ENCODE data around the gene ZNF787.
A peak's percentile ranks its signal among the peaks of the same experiment; 100 is the strongest.
"Not testable (repeated sequence)": the region's sequence is repeated elsewhere in the genome, so short reads cannot be mapped to it uniquely, and the experiment has no call there.

The ZNF787 gene

DNA sequence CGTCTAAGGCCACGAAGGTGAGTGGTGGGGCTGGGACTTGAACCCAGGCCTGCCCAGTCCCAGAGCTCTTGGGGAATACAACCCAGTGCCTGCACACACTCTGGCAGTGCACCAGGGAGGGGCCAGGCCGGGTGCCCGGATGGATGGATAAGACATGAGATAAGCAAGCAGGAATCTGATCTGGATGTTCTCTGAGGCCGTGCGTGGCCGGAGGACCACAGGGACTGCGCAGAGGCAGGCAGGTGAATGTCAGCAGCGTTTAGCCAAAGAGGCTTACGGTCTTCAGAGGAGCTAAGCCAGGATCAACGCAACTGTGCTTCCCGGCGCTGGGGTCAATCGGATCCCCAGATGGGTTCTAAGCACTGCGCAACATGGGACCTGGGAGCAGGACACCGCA, 1.5 kb downstream of the ZNF787 start:
- no peak for DNase-seq

DNA sequence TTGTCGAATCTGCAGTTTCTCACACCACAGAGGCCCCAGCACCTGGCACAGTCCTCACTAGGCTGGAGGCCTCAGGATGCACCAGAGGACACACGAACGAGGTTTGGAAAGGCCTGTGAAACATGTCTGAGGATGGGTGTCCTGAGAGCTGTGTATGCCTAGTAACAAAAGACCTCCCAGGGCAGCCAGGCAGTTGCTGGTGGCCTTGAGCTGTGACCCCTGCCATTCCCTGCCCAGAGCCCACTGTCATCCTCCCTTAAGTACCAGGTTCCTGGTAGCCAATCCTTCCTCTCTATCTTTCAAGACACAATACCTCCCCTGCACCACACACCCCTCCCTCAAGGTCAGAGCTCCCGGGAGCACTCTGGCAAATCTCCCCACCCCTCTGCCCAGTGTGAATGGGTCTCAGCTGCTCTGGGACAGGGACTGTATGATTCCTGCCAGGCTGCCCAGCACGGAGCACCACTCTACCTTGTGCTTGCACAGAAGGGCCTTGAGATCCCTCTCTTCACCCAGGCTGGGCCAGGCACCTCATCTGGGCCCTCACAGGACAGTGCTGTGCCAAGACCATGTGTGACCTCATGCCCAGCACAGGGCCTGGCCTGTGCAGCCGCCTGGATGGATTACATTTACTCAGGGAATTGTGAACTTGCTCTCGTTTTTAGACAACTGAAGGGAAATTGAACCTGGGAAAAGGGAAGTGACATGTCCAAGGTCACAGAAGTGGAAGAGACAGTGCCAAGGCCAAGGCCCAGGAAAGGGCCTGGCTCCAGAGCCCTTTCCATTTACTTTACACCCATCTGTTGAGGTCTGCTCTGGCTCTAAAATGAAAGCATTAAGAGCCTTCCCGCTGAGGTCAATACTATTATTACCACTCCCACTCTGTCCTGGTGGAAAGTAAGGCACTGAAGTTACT, 2.2 kb downstream of the ZNF787 start:
- DNase-seq, result no peak

DNA sequence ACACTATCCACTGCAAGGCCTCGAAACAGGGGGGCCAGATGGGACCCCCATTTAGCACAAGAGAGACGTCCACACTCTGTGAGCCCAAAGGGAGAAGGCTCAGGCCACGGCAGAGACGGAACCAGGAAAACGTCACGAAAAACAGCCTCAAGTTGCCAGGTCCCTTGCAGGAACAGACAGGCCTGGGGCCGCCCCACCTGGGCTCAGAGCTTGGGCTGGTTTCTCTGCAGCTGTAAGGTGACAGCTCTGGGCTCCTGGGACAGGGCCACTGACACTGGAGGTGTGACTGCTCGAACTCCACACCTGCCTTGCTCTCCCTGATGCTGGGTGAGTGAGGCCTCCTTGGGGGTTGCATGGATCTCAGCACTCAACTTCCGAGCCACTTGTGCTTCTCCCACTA, 3.2 kb downstream of the ZNF787 start:
- no peak for DNase-seq

DNA sequence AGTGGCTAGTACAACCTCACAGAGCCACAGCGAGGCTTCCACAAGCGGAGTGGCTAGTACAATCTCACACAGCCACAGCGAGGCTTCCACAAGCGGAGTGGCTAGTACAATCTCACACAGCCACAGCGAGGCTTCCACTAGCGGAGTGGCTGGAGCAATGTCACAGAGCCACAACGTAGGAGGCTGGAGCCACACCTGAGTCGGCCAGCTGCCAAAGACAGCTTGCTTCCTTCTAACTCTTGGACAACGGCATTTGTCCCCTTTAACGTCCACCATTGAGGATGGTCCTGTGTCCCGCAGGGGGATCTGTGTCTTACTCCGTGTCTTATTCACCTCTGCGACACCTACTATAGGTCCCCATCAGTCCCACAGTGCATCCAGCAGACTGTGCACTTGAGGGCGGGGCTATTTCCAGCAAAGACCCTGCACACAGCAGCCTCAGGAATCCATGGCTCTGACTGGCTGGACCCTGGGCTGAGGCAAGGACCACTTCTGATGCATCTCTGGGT, 3.7 kb downstream of the ZNF787 start:
- DNase-seq, result no peak

DNA sequence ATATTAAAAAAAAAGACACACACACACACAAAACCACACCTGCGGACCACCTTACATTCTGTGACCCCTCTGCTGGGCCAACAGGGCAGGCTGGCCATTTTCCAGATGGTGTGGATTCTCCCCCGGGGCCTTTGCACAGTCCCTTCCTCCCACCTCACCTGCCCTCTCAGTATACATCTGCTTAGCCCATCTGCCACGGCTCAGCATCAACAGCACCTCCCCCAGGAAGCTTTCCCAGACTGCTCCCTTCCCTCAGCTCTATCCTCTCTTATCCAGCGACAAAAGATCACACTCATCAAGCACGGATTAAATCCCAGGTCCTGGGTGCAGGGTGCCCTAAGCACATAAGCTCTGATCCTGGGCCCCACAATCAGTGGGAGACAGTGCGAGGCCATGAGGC, 4.5 kb downstream of the ZNF787 start:
- no peak for DNase-seq

DNA sequence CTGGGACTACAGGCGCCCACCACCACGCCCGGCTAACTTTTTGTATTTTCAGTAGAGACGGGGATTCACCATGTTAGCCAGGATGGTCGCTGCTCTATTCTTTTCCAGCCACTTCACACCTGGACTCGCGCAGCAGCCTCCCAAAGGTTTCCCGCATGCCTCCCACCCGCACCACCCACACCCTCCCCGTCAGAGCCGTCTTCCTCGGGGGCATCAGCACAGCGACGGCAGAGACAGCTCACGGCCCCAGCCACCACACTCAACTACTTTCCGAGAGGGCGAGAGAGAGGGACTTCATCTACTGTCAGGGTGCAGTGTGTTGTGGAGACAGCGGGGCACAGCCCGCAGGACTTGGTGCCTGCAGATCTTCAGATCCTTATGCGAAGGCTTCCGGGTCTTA, 5.6 kb downstream of the ZNF787 start:
- DNase-seq, result no peak

DNA sequence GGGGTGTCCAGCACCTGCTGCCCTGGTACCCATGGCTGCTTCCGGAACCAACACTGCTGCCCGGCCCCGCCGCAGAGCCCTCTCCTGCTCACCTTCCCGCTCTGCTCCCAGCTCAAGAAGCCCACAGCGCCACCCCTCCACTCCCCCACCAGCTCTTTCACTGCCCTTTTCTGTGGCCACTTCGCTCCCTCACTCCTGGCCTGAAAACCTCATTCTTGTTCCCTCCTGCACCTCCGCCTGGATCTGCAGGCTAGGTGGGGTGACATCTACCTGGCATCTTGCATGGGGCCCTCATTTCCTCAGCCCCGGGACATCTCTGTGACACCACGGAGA, 6.4 kb downstream of the ZNF787 start:
- DNase-seq, result no peak

DNA sequence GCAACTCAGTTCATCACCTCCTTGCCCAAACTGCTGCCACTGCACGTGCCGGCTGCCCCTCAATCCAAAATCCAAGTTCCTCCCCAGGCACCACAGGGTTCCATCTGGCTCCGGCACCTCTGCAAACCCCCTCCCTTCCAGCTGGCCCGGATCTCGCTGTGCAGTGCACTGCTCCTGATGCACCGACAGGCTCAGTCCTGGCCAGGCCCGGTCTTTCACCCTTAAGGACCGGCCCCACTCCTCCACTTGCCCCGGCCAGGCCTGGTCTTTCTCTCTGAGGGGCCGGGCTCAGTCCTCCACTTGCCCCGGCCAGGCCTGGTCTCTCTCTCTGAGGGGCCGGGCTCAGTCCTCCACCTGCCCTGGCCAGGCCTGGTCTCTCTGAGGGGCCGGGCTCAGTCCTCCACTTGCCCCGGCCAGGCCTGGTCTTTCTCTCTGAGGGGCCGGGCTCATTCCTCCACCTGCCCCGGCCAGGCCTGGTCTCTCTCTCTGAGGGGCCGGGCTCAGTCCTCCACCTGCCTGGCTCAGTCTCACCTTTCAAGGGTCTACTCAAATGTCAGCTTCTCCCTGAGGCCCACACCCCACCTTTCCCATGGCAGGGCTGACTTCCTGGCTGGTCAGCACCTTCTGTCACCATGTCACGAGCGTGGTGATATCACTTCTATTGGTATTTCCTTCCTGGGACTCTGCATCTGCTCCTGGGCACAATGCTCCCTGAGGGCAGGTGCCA, 6.9 kb downstream of the ZNF787 start:
- no peak for DNase-seq

DNA sequence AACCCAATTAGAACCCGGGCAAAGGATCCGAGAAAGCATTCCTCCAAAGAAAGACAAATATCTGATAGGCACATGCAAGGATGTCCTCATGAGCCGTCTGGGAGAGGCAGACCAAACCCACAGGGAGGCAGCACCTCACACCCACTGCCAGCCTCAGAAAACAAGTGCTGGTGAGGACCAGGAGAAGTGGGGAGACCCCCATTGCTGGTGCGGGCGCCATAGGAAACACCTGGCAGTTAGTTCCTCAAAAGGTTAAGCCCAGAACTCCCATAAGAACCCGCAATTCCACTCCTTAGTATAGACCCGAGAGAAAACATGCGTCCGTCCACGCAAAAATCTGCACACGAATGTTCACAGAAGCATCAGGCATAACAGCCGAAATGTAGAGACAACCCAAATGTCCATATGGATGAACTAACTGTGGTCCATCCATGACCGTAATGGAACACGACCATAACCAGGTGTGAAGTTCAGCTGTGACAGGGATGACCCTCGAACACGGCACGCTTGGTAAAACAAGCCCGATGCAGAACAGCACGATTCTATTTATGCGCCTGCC, 7.9 kb downstream of the ZNF787 start:
- no peak for DNase-seq

DNA sequence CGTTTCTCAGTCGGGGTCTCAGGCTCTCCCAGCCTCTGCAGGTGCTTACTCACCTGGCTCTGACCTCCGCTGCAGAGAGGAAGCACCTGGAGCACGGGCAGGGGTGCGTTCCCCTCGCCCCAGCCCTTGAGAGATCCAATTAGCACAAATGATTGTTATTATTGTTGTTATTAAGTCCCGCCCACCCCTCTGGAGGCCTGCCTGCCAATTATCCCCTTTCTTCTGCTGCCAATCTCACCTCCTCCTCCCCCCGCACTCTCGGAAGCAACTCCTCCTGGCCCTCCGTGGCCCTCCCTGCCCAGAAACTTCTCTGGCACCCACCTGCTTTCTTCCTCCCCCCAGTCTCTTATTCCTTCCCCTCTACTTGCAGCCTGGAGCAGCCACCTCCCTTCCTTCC, 8.8 kb downstream of the ZNF787 start:
- peak; percentile 86 for DNase-seq

DNA sequence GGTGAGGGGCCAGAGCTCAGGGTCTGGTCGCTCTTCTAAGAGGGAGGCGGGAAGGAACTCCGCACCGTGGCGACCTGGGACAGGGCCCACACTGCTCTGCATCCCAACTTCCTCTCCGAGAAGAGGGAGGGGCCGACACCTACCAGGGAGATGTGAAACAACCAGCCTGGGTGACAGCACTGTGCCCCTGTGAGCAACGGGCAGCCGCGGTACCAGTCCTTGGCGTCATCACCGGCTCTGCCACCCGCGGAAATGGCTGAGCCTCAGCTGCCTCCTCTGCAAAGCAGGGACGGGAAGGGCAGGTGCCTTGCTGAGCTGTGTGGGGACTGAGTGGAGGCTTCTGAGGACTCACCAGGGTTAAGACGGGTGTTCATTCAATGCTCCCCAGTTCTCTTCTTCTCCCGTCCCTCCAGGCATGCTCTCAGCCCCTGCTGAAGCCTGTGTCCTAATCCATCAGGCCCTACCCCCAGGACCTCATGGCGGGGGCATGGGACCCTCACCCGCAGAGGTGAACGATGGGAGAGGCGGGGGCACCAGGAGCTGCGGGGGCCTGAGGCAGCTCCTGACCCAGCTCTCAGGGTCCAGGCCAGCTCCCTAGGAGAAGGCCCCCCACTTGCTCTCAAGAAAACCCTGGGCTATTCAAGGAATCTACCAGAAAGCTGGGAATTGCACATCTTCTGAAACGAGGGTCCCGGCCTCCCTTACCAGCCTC, 9.3 kb downstream of the ZNF787 start:
- peak; percentile 73 for DNase-seq

DNA sequence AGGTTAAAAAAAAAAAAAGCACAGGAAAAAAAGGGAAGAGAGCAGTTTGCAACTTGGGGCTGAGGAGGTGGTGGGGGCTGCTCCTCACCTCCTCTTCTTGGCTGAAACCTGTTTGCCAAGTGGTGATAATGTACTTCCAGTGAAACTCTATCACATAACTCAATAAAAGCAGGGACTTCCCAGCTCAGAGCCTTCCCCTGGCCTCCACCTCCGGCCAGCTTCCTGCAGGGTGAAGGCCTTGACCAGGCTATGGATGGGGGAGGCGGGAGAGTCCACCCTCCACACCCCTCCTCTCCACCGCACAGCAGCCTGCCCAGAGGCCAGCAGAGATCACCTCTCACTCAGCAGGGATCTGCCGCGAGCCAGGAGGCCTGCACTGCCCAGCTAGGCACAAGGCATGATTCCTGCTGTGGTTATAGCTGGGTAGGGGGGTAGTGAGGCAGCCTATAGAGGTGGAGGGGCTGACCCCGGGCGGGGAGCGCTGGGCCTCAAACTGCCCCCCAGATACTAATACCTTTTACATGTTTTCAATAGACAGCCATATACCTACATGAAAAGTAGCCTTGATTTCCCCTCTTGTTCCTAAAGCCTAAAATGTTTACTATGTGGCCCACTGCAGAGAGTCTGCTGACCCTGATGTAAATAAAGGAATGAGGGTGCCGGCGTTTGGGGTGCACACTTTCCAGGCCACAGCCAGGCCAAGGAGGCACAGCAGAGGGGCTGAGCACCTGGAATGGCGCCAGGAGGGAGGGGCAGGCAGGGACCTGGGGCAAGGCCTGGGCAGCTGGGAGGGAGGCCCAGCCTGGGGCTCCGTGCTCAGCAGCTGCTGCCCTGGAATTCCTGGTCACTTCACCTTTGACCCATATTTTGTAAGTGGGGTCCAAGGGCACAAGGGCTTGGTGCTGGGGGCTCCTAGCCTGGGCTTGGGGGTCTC, 10.3 kb downstream of the ZNF787 start:
- DNase-seq, result no peak

DNA sequence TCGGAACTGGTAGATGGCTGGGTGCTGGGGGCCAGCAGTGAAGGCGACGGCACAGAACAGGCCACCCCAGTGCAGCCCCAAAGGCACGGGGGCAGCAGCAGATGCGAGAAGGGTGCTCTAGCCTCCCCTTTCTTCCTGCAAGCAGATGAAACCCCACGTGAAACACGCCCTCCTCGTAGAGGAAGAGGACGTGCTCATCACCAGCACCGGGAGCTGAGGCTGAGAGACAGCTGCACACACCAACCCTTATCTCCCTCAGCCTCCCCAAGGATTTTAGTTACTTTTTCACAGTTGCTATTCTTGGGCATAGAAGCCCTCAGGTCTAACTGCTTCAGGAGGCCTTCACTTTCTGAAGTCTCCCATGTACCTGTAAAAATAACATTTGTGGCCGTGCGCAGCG, 11.9 kb downstream of the ZNF787 start:
- DNase-seq, result no peak

DNA sequence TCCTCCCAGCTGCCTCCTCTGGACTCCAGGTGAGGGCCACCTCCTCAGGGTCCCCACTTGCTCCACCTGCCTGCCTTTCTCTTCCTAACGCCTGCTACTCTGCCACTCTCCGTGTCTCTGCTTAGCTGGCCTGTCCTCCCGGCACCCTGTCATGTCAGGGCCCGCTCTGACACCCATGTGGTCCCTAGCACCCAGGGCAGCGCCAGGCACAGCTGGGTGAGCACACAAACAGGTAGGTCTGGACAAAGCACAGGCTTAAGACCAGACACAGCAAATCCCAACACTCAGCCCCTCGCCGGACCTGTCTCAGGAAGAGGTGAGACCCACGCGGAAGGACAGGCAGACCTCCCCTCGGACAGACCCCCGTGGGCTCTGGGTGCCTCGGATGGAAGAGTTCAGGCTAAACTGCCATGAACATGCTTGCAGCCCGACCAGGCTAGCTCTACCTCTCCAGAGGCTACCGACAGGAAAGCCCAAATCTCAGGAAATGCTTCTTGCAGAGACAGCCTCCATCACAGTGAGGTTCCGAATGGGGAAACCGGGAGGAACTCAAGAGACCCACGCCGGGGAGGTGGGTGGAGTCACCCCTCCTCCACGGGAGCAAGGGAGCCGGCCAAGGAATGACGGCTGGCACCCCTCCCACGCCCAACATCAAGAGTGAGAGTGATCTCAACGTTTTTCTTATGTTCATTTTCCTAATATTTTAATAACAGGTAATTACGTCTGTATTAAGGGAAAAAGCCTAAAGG, 12.5 kb downstream of the ZNF787 start:
- no peak for DNase-seq

DNA sequence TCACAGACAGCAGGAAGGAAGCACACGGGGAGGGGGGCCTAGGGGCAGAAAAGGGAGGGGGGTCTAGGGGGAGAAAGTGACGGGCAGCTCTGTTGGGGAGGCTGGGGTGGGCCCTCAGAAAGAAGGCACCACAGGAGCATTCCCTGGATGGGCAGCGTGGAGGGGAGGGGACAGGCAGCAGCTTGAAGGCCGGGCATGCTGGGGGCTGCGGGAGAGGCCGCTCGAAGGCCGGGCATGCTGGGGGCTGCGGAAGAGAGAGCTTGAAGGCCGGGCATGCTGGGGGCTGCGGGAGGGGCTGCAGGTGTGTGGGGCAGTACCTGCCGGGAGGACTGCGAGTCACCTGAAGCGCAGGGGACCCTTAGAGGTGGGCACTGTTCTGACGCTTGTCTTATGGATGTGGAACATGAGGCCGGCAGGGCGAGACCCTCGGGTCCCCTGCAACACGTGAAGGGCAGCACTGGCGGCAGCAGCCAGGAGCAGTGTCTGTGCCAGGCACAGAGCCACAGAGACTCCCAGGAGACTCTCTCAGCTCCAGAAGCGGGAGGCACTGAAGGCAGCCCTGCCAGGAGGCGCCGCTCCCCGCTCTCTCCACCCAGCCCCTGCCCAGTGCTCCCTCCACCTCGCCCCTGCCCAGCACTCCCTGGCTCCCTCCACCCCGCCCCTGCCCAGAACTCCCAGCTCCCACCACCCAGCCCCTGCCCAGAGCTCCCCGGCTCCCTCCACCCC, 13.3 kb downstream of the ZNF787 start:
- DNase-seq, result no peak

DNA sequence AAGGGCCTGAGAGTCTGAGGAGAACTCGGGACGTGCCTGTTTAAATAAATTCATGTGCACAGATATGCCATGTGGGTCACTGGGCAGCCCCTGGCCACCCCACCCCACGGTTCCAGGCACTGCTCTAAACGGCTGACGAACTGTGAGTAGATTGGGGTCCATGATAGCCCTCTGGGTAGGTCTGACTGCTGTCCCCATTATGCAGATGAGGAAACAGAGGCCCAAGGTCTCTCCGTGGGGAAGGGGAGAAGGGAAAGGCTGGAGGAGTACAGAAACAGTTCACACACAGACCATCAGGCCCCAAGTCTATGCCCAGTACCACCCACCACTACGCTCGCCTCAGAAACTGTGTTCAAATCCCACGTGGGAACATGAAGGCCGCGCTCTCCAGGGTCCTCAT, 14.1 kb downstream of the ZNF787 start:
- no peak for DNase-seq

DNA sequence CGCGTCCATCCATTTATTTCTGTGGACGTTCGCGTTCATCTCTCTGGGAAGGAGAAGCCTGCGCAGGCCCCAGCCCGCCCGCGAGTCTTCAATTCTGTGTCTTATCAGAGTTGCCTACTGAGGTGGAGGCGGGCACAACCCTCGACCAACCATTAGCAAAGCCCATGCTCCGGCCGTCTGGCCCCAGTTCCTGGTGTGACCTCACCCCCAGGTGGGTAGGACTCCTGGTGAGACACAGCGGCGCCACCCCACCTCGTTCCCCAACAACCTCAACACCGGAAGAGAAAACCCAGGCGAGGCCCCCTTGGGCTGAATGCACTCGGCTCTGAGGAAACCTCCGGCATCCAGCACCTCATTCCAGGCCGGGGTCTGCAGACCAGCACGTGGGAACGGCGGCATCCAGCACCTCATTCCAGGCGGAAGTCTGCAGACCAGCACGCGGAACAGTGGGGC, 14.7 kb downstream of the ZNF787 start:
- no peak for DNase-seq

DNA sequence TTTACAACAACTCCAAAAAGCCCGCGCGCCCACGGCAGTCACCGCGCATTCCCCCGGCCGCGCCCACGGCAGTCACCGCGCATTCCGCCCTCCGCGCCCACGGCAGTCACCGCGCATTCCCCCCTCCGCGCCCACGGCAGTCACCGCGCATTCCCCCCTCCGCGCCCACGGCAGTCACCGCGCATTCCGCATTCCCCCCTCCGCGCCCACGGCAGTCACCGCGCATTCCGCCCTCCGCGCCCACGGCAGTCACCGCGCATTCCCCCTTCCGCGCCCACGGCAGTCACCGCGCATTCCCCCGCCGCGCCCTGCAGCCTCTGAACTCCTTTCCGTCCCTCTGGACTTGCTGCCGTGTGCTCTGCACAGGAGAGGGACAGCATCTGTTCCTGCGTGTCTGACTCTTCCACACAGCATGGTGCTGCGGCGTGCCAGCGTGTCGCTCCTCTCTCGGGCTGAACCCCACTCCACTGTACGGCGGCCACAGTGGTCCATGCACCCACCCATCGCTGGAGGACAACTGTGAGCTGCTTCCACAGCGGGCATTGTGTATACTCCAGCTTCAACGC, 15.2 kb downstream of the ZNF787 start:
- DNase-seq, result not testable (repeated sequence)

DNA sequence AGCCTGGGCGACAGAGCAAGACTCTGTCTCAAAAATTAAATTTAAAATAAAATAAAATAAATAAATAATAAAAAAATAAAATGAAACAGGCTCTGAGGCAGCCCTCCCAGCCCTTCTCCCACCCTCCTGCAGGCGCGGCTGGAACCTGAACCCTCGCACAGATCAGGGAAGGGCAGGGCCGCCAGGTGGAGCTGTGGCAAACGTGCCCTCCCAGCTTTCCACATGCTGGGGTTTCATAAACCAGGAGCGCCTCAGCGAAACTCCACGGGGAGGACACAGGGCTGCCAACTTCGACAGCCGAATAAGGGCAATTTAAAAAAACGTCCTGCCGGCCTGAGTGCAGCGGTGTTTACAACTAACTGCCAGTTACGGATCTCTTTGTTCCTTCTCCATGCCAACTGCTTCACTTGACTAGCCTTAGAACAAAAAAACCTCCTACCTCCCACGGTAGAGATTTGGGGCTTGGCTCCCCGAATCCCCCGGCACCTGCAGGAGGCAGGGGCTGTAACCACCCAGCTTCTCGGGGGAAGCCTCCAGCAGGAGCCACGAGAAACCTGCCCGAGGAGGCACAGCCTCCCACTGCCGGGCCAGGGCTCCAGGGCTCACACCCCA, 15.9 kb downstream of the ZNF787 start:
- peak; percentile 44 for DNase-seq

DNA sequence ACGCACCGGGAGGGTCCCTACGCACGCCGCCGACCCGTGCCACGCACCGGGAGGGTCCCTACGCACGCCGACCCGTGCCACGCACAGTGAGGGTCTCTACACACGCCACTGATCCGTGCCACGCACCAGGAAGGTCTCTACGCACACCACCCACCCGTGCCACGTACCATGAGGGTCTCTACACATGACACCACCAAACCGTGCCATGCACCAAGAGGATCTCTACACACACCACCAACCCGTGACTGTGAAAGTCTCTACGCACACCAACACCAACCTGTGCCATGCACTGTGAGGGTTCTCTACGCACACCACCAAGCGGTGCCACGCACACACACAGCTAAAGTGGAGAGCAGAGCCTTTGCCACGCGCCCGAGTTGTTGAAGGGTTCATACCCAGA, 16.7 kb downstream of the ZNF787 start:
- DNase-seq, result no peak
